BJ (cell line): ENCODE measurements around the gene DNM3. TPM values are rescaled to one million over a fixed set of nuclear protein-coding genes. Genes with fewer than 3 reads are reported as not detected.

Experiments used
- CTCF ChIA-PET: fragments of 350-600 bp; formaldehyde crosslinking; extraction: SDS; loops from one replicate; lab custom pipeline; 2021; ENCODE audit warnings: antibody characterized with exemption, inconsistent platforms; lab: Yijun Ruan, JAX
- POLR2A ChIA-PET: fragments of 300-600 bp; sonication (Branson Sonifier 250); formaldehyde crosslinking; extraction: SDS; loops from one replicate; lab custom pipeline; 2021; ENCODE audit warnings: antibody characterized with exemption; lab: Charles Lee
- DNase-seq: peaks from one replicate; pipeline ENCODE4 v3.0.0-alpha.2; 2011; ENCODE audit warnings: low read depth
- H3K27me3 ChIP-seq: 2 replicates; pipeline ENCODE4 v1.6.0; 2011; ENCODE audit warnings: low read length; ENCODE audit not compliant: control insufficient read depth, insufficient read depth
- H3K36me3 ChIP-seq: 2 replicates; pipeline ENCODE4 v1.5.1; 2011; ENCODE audit warnings: low read length; ENCODE audit not compliant: control insufficient read depth, insufficient read depth
- H3K4me3 ChIP-seq: 2 replicates; pipeline ENCODE4 v1.5.1; 2011; ENCODE audit warnings: low read depth, mild to moderate bottlenecking, control low read depth, low read length
- polyA plus RNA-seq: library from polyadenylated mRNA; depleted of rRNA; stranded (reverse); fragments of >200 nt; gene quantifications from 2 replicates; pipeline ENCODE4 v1.2.3, GENCODE V29; 2011
- TF ChIP-seq, protein P1 (sequence below): IDR thresholded peaks from 2 replicates; pipeline ENCODE4 v1.5.1; 2011; ENCODE audit warnings: low read depth, mild to moderate bottlenecking, control low read depth, inconsistent platforms, low read length, moderate library complexity; ENCODE audit not compliant: insufficient read depth

The DNM3 gene
- polyA plus RNA-seq, 1 experiment = 0.26 TPM

DNA sequence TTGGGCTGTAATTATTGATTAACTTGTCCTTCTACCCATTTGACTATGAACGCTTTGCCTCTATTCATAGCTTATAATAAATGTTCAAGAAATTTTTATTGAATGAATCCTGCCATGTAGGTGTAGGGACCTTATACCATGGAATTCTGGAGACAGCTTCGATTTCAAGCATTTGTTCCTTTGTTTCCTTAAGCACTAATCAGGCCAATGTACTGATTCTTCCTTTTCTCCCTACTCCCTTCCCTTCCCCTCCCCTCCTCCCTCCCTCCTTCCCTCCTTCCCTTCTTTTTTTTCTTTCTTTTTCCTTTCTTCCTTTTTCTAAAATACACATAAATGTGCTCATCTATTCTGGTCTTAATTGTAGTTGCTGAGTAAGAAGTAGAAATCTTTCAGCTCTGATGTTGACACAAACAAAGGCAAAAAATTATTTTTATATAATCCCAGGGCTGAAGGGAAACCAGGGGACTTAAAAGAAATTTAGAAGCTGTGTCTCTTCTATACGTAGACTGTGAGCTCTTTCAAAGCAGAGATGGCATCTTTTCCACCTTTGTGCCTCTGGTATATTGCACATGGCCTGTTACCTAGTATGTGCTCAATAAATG, 24.9 kb upstream of the DNM3 start:
- POLR2A ChIA-PET = no interaction called here
- CTCF ChIA-PET = interaction anchor here (2.4 to 2.9 kb wide), 2 partner anchors 15 to 168 kb away, joined by 9 to 23 read pairs; no protein-coding TSS in a partner anchor
- H3K4me3 ChIP-seq = no peak overlapping the region
- no peaks in the 10 kb centered on the region for H3K36me3 ChIP-seq
- no peaks in the 10 kb centered on the region for H3K27me3 ChIP-seq
- no peak for DNase-seq
- TF ChIP-seq, protein P1, sequence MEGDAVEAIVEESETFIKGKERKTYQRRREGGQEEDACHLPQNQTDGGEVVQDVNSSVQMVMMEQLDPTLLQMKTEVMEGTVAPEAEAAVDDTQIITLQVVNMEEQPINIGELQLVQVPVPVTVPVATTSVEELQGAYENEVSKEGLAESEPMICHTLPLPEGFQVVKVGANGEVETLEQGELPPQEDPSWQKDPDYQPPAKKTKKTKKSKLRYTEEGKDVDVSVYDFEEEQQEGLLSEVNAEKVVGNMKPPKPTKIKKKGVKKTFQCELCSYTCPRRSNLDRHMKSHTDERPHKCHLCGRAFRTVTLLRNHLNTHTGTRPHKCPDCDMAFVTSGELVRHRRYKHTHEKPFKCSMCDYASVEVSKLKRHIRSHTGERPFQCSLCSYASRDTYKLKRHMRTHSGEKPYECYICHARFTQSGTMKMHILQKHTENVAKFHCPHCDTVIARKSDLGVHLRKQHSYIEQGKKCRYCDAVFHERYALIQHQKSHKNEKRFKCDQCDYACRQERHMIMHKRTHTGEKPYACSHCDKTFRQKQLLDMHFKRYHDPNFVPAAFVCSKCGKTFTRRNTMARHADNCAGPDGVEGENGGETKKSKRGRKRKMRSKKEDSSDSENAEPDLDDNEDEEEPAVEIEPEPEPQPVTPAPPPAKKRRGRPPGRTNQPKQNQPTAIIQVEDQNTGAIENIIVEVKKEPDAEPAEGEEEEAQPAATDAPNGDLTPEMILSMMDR = no peak

DNA sequence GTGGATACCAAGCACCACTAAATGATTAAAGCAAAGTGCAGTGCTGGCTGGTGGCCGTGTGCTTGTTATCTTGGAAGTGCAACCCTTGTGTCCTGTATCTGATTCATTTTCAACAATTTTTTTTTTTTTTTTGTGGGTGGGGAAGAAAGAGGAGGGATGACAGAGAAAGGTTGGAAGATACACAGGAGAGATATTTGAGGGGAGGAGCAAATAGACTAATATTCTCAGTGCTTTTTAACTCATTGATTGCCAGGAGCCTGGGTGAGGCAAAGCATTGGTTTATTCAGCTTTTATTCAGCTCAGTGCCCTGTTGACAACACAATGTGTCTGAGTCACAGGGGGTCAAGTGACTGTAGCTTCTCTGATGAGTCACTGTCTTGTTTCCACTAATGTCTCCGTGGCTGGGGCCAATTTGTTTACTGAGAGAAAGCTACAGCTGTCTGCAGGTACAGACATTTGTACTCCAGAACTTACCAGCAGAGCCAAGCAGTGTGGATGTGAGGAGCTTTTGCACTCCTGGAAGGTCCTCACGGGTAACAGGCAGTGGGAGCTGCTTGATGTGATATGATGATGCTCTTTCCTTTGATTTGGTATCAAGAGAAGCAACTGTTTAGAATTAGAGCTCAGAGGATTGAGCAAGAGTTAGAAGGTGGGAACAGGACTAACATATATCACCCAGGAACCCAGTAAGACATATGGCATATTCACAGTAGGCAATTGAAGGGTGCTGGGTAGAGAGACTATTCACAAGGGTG, 23.6 kb upstream of the DNM3 start:
- DNase-seq = peak; percentile 39
- CTCF ChIA-PET = interaction anchor here (0.6 to 2.9 kb wide), 3 partner anchors 16 to 166 kb away, joined by 4 to 23 read pairs (median 9); no protein-coding TSS in a partner anchor
- Histone ChIP-seq H3K4me3 (no peak overlapping the region), H3K27me3 (no peaks in the 10 kb centered on the region), H3K36me3 (no peaks in the 10 kb centered on the region)
- POLR2A ChIA-PET = interaction anchor here (0.6 to 0.7 kb wide), 3 partner anchors 14 to 197 kb away, joined by 3 read pairs; no protein-coding TSS in a partner anchor
- TF ChIP-seq, protein P1 = no peak

DNA sequence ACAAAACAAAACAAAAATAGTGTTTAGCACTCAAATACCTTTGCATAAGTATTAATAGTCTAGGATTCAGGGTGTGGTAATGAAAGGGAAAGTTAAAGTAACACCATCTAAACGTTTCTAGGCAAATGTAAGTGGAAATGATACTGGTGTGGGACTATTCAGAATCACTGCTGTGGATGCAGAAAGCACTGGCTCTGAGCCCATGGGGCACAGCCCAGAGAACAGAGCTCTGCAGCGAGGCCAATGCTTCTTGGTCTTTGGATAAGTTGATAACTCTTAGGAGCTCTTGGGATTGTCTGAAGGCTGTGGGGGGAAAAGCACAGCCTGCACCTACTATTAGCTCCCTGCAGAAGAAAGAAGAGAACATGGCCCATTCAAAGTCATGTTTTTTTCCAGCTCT, 21.4 kb upstream of the DNM3 start:
- TF ChIP-seq, protein P1 = no peak
- Histone ChIP-seq H3K27me3 (no peaks in the 10 kb centered on the region), H3K4me3 (no peak overlapping the region), H3K36me3 (no peaks in the 10 kb centered on the region)
- POLR2A ChIA-PET = no interaction called here
- no peak for DNase-seq
- CTCF ChIA-PET = interaction anchor here (0.9 kb wide), 1 partner anchor 84 kb away, joined by 4 read pairs; no protein-coding TSS in a partner anchor

DNA sequence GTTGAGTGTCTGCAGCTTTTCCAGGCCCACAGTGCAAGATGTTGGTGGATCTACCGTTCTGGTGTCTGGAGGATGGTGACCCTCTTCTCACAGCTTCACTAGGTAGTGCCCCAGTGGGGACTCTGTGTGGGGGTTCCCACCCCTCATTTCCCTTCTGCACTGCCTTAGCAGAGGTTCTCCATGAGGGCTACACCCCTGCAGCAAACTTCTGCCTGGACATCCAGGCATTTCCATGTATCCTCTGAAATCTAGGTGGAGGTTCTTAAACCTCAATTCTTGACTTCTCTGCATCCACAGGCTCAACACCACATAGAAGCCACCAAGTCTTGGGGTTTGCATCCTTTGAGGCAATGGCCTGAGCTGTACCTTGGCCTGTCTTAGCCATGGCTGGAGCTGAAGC, 14.3 kb upstream of the DNM3 start:
- ChIA-PET POLR2A (no interaction called here), CTCF (no interaction called here)
- TF ChIP-seq, protein P1 = no peak
- no peaks in the 10 kb centered on the region for H3K36me3 ChIP-seq
- H3K4me3 ChIP-seq = no peak overlapping the region
- no peaks in the 10 kb centered on the region for H3K27me3 ChIP-seq
- DNase-seq = no peak

DNA sequence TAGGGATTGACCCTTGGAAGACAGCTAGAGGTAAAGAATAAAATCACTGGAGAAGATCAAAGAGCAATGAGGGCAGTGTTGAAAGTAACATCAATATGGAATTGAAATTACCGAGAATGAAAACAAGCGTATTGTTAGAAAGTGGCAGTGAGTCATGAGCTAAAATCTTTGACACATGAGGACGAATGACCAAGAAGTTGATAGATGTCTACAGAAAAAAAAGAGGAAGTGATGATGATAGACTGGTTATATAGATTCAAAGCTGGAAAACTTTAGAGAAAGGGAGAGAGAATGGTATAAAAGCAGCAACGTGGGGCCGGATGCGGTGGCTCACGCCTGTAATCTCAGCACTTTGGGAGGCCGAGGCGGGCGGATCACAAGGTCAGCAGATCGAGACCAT, 12.5 kb upstream of the DNM3 start:
- ChIA-PET POLR2A (no interaction called here), CTCF (no interaction called here)
- Histone ChIP-seq H3K4me3 (no peak overlapping the region), H3K27me3 (no peaks in the 10 kb centered on the region), H3K36me3 (no peaks in the 10 kb centered on the region)
- TF ChIP-seq, protein P1 = no peak
- no peak for DNase-seq
